Lung (tissue), 12 donors: Measurements from ENCODE around the gene NTN1. TPM values are rescaled to one million over a fixed set of nuclear protein-coding genes. Genes with fewer than 3 reads are reported as not detected.
"Not testable (repeated sequence)": the region's sequence is repeated elsewhere in the genome, so short reads cannot be mapped to it uniquely, and the experiment has no call there.

Experiments
- ATAC-seq: fragments of 200-7000 bp; cut with Tn5 transposase; one replicate; pipeline ENCODE4 v1.9.1; 2020; ENCODE audit warnings: moderate number of reproducible peaks; ENCODE audit not compliant: insufficient read depth, low FRiP score
- DNase-seq, 3 donors: peaks; one replicate each; pipeline ENCODE4 v3.0.0-alpha.2; 2013 to 2017
- H3K27ac ChIP-seq, 2 donors: one replicate each; pipeline ENCODE4 v1.5.1; 2013; ENCODE audit warnings: mild to moderate bottlenecking in 2 of 2, moderate library complexity in 2 of 2, control low read depth in 1 of 2, inconsistent platforms in 1 of 2, low read depth in 1 of 2, low read length in 1 of 2
- H3K27me3 ChIP-seq, 3 donors: one replicate each; pipeline ENCODE4 v1.5.1; 2013; ENCODE audit warnings: low read length in 2 of 3; ENCODE audit not compliant: control insufficient read depth in 3 of 3, insufficient read depth in 3 of 3
- H3K36me3 ChIP-seq, 4 donors: one replicate each; pipeline ENCODE4 v1.5.1; 2013; ENCODE audit warnings: low read length in 4 of 4, mild to moderate bottlenecking in 1 of 4, moderate library complexity in 1 of 4; ENCODE audit not compliant: control insufficient read depth in 4 of 4, insufficient read depth in 4 of 4
- H3K4me1 ChIP-seq, 5 donors: one replicate each; pipeline ENCODE4 v1.5.1; 2013; ENCODE audit warnings: low read length in 5 of 5, mild to moderate bottlenecking in 2 of 5, moderate library complexity in 1 of 5; ENCODE audit not compliant: control insufficient read depth in 5 of 5, insufficient read depth in 5 of 5
- H3K4me3 ChIP-seq: one replicate; pipeline ENCODE4 v1.5.1; 2013; ENCODE audit warnings: mild to moderate bottlenecking, control low read depth, moderate library complexity
- H3K9ac ChIP-seq, 2 donors: one replicate each; pipeline ENCODE4 v1.5.1; 2013; ENCODE audit warnings: low read length in 2 of 2, control low read depth in 1 of 2; ENCODE audit not compliant: insufficient read depth in 1 of 2
- H3K9me3 ChIP-seq, 4 donors: one replicate each; pipeline ENCODE4 v1.5.1; 2013; ENCODE audit warnings: low read length in 3 of 4, mild to moderate bottlenecking in 1 of 4, moderate library complexity in 1 of 4; ENCODE audit not compliant: control insufficient read depth in 4 of 4, insufficient read depth in 3 of 4
- CTCF ChIP-seq: IDR thresholded peaks from 2 replicates; pipeline ENCODE4 v1.5.1; 2012; ENCODE audit warnings: mild to moderate bottlenecking; ENCODE audit errors: control extremely low read depth, extremely low read depth
- WGBS, 2 donors: extraction: QIAGEN DNeasy Blood & Tissue Kit; methylation state at CpG; one replicate each; pipeline ENCODE4 v1.1.7; 2013; 5-methylcytosine and 5-hydroxymethylcytosine counted together
- polyA plus RNA-seq, 2 donors: library from polyadenylated mRNA; stranded (reverse); fragments of 200-250 nt; gene quantifications; one replicate each; pipeline ENCODE4 v1.2.1, GENCODE V29; 2013
- total RNA-seq, 2 donors: library from RNA; depleted of rRNA in 1 of 2; stranded (reverse); fragments of >200 nt in 1 of 2; gene quantifications; one replicate each; pipeline ENCODE4 v1.2.1, GENCODE V29; 2014 to 2021
- donor health status: control.
- donor health status: control.
- donor health status: Bipolar disorder and iron deficiency.
- donor health status: healthy.
- donor health status: DM: yes; HTN: yes; CAD: no.

The NTN1 gene
- total and polyA plus RNA-seq, 4 donors = 3.6 to 17.1 (median 7.8) TPM

- Histone ChIP-seq H3K27me3 (peaks cover 0 to 5% (median 0%) of the 10 kb centered on the region in 3 donors), H3K9me3 (peaks cover 0 to 2% (median 0%) of the 10 kb centered on the region in 4 donors), H3K36me3 (no peaks in the 10 kb centered on the region), H3K4me1 (no peaks in the 10 kb centered on the region), H3K27ac (peak overlapping the region in 1 of 2 donors; percentile 30), H3K9ac (no peak overlapping the region), H3K4me3 (no peak overlapping the region)
- no peak for DNase-seq
- WGBS, 2 donors = 86 to 90% methylated on average over 18 of the region's 18 CpGs
- ATAC-seq = no peak
- no peak for TF ChIP-seq CTCF
Measured at GRCh38 chr17:9104370-9105041, 83.2 kb downstream of the NTN1 start.

GRCh38 chr17:9105068-9105868 lies 84.0 kb downstream of the NTN1 start:
- DNase-seq (no peak), ATAC-seq (no peak)
- TF ChIP-seq CTCF = no peak
- Histone ChIP-seq H3K9ac (no peak overlapping the region), H3K27ac (peak overlapping the region in 1 of 2 donors; percentile 3), H3K9me3 (peaks cover 0 to 2% (median 0%) of the 10 kb centered on the region in 4 donors), H3K4me1 (no peaks in the 10 kb centered on the region), H3K4me3 (no peak overlapping the region), H3K27me3 (peaks cover 0 to 5% (median 0%) of the 10 kb centered on the region in 3 donors), H3K36me3 (no peaks in the 10 kb centered on the region)
- 83 to 86% methylated on average over 9 of the region's 9 CpGs for WGBS, 2 donors

- not testable (repeated sequence) for ATAC-seq
- WGBS, 2 donors = 80 to 90% methylated on average over 8 to 9 of the region's 9 CpGs
Measured at GRCh38 chr17:9106278-9106677, 85.0 kb downstream of the NTN1 start.

GRCh38 chr17:9107527-9107926 lies 86.2 kb downstream of the NTN1 start:
- Histone ChIP-seq H3K27me3 (peaks cover 0 to 5% (median 0%) of the 10 kb centered on the region in 3 donors), H3K9ac (no peak overlapping the region), H3K4me1 (peaks cover 0 to 1% (median 0%) of the 10 kb centered on the region in 5 donors), H3K27ac (no peak overlapping the region), H3K9me3 (no peaks in the 10 kb centered on the region), H3K4me3 (no peak overlapping the region), H3K36me3 (no peaks in the 10 kb centered on the region)
- no peak for TF ChIP-seq CTCF
- ATAC-seq = no peak
- 85 to 89% methylated on average over 4 of the region's 4 CpGs for WGBS, 2 donors
- no peak for DNase-seq

More at GRCh38 chr17:9106278-9106677, 85.0 kb downstream of the NTN1 start:
- not testable (repeated sequence) for H3K36me3 ChIP-seq, H3K9ac ChIP-seq, H3K27me3 ChIP-seq, H3K4me1 ChIP-seq, H3K9me3 ChIP-seq, H3K4me3 ChIP-seq, DNase-seq, H3K27ac ChIP-seq
